Glutamatergic neuron (in vitro differentiated cells): ENCODE data around the gene MYL6. TPM values are rescaled to one million over a fixed set of nuclear protein-coding genes. Genes with fewer than 3 reads are reported as not detected.

Source experiments
- DNase-seq: peaks from one replicate; pipeline ENCODE4 v3.0.0; 2022
- H3K27ac Mint-ChIP-seq: one replicate; pipeline ENCODE4 v1.8.0; 2020; ENCODE audit warnings: mild to moderate bottlenecking, mixed read lengths, inconsistent platforms; ENCODE audit not compliant: unreplicated experiment
- H3K27me3 Mint-ChIP-seq: one replicate; pipeline ENCODE4 v1.8.0; 2020; ENCODE audit warnings: mild to moderate bottlenecking, moderate library complexity, mixed read lengths, inconsistent platforms; ENCODE audit not compliant: unreplicated experiment
- H3K36me3 Mint-ChIP-seq: one replicate; pipeline ENCODE4 v1.8.0; 2020; ENCODE audit warnings: mild to moderate bottlenecking, mixed read lengths, inconsistent platforms; ENCODE audit not compliant: unreplicated experiment
- H3K4me1 Mint-ChIP-seq: one replicate; pipeline ENCODE4 v1.8.0; 2020; ENCODE audit warnings: mild to moderate bottlenecking, low read depth, mixed read lengths, inconsistent platforms; ENCODE audit not compliant: unreplicated experiment
- H3K4me3 Mint-ChIP-seq: one replicate; pipeline ENCODE4 v1.8.0; 2020; ENCODE audit warnings: mild to moderate bottlenecking, mixed read lengths, inconsistent platforms; ENCODE audit not compliant: unreplicated experiment
- H3K9me3 Mint-ChIP-seq: one replicate; pipeline ENCODE4 v1.8.0; 2020; ENCODE audit warnings: mild to moderate bottlenecking, moderate library complexity, mixed read lengths, inconsistent platforms; ENCODE audit not compliant: unreplicated experiment
- total RNA-seq: library from RNA; stranded (reverse); fragmentation: NEBNext Ultra II Directional; extraction: Animal tissue kit (Norgen Biotek cat#: 25700); gene quantifications from one replicate; pipeline ENCODE4 v1.2.1, GENCODE V29; 2021; ENCODE audit not compliant: unreplicated experiment
- TF ChIP-seq, protein P1 (sequence below): fragments of 200-600 bp; sonication (generic); IDR thresholded peaks from one replicate; pipeline ENCODE4 v1.5.0; 2021; ENCODE audit not compliant: partially characterized antibody, unreplicated experiment

The MYL6 gene
- total RNA-seq, 1 donor from 2014 or later, result 2,223 TPM

DNA sequence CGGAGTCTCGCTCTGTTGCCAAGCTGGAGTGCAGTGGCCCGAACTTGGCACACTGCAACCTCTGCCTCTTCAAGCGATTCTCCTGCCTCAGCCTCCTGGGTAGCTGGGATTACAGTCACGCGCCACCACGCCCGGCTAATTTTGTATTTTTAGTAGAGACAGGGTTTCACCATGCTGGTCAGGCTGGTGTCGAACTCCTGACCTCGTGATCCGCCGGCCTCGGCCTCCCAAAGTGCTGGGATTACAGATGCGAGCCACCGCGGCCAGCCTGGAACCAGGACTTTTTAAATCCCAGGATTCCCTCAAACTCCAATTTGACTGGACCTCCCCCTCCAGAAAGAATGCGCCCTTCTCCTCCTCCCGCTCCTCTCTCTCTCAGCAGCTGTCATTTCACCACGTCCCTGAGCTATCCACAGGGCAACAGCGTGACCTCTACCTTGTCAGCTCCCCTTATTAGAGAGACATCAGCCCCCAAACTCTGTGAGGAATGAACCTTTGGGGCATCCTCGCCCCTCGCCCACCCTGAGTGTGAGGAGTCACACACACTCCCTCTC lies 28.1 kb upstream of the MYL6 start:
- peaks cover 12% of the 10 kb centered on the region for H3K9me3 Mint-ChIP-seq
- H3K4me3 Mint-ChIP-seq, result peak overlapping the region; percentile 99
- peak overlapping the region; percentile 38 for H3K27ac Mint-ChIP-seq
- peaks cover 15% of the 10 kb centered on the region for H3K4me1 Mint-ChIP-seq
- peaks cover 15% of the 10 kb centered on the region for H3K27me3 Mint-ChIP-seq
- no peak for DNase-seq
- TF ChIP-seq, protein P1, sequence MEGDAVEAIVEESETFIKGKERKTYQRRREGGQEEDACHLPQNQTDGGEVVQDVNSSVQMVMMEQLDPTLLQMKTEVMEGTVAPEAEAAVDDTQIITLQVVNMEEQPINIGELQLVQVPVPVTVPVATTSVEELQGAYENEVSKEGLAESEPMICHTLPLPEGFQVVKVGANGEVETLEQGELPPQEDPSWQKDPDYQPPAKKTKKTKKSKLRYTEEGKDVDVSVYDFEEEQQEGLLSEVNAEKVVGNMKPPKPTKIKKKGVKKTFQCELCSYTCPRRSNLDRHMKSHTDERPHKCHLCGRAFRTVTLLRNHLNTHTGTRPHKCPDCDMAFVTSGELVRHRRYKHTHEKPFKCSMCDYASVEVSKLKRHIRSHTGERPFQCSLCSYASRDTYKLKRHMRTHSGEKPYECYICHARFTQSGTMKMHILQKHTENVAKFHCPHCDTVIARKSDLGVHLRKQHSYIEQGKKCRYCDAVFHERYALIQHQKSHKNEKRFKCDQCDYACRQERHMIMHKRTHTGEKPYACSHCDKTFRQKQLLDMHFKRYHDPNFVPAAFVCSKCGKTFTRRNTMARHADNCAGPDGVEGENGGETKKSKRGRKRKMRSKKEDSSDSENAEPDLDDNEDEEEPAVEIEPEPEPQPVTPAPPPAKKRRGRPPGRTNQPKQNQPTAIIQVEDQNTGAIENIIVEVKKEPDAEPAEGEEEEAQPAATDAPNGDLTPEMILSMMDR, result no peak
- no peaks in the 10 kb centered on the region for H3K36me3 Mint-ChIP-seq

DNA sequence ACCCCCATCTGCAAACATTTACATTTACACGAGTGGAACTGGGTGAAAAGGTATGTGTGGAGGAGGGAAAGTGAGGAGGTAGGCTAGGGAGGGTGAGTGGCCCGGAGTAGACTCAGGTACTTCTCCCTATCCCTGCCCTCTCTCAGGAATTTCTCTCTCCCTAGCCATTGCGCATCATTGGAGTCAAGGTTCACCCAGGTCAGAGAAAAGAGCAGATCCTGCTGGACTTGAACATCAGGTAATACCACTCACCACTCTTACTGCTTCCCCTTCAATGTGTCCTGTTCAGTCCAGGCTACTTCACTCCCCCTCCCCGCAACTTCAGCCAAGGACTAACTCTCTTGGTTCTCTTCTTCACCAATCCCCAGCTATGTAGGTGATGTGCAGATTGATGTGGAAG lies 27.3 kb upstream of the MYL6 start:
- Mint-ChIP-seq H3K27me3 (peaks cover 15% of the 10 kb centered on the region), H3K4me1 (peaks cover 15% of the 10 kb centered on the region), H3K36me3 (peaks cover under 1% of the 10 kb centered on the region), H3K4me3 (peak overlapping the region; percentile 99), H3K27ac (no peak overlapping the region), H3K9me3 (peaks cover 12% of the 10 kb centered on the region)
- DNase-seq, result no peak
- TF ChIP-seq, protein P1, result no peak

DNA sequence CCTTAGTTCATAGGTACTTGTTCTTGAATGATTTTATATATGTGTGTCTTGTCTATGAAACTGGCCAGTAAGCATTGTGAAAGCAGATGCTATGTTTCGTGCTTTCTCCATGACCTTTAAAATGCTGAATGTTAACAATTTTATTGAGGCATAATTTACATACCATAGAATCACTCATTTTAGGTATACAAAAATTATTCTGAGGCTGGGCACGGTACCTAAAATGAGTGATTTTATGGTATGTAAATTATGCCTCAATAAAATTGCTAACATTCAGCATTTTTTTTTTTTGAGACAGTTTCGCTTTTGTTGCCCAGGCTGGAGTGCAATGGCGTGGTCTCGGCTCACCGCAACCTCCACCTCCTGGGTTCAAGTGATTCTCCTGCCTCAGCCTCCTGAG lies 23.3 kb upstream of the MYL6 start:
- H3K27ac Mint-ChIP-seq, result no peak overlapping the region
- H3K9me3 Mint-ChIP-seq, result no peaks in the 10 kb centered on the region
- no peak for DNase-seq
- no peak overlapping the region for H3K4me3 Mint-ChIP-seq
- H3K4me1 Mint-ChIP-seq, result peaks cover 3% of the 10 kb centered on the region
- H3K36me3 Mint-ChIP-seq, result peaks cover 4% of the 10 kb centered on the region
- peaks cover 4% of the 10 kb centered on the region for H3K27me3 Mint-ChIP-seq
- TF ChIP-seq, protein P1, result no peak

DNA sequence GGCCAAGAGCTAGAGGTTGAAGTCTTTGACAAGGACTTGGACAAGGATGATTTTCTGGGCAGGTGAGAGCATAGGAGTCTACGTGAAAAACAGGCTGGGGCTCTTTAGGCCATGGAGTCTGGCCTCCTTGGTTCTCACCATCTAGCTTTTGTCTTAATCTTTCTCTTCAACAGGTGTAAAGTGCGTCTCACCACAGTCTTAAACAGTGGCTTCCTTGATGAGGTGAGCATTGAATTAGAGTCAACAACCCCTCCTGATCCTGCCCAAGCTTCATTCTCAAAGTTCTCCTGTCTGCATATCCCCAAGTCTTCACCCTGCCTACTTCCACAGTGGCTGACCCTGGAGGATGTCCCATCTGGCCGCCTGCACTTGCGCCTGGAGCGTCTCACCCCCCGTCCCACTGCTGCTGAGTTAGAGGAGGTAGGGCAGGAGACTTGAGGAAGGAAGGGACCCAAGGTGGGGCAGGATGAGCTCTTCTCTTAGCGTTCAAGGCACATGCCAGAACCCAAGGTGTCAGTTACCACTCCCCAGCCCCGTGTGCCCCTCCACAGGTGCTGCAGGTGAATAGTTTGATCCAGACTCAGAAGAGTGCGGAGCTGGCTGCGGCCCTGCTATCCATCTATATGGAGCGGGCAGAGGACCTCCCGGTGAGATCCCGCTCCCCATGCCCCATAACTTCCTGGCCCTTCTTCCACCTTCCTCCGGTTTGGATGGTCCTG lies 20.1 kb upstream of the MYL6 start:
- Mint-ChIP-seq H3K4me3 (no peak overlapping the region), H3K36me3 (peaks cover 16% of the 10 kb centered on the region), H3K27me3 (peaks cover 4% of the 10 kb centered on the region), H3K9me3 (peaks cover 1% of the 10 kb centered on the region), H3K4me1 (no peaks in the 10 kb centered on the region), H3K27ac (no peak overlapping the region)
- TF ChIP-seq, protein P1, result no peak
- no peak for DNase-seq
